ENCODE measurements around the gene SLC30A4.

The SLC30A4 gene, protein sequence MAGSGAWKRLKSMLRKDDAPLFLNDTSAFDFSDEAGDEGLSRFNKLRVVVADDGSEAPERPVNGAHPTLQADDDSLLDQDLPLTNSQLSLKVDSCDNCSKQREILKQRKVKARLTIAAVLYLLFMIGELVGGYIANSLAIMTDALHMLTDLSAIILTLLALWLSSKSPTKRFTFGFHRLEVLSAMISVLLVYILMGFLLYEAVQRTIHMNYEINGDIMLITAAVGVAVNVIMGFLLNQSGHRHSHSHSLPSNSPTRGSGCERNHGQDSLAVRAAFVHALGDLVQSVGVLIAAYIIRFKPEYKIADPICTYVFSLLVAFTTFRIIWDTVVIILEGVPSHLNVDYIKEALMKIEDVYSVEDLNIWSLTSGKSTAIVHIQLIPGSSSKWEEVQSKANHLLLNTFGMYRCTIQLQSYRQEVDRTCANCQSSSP

DNA sequence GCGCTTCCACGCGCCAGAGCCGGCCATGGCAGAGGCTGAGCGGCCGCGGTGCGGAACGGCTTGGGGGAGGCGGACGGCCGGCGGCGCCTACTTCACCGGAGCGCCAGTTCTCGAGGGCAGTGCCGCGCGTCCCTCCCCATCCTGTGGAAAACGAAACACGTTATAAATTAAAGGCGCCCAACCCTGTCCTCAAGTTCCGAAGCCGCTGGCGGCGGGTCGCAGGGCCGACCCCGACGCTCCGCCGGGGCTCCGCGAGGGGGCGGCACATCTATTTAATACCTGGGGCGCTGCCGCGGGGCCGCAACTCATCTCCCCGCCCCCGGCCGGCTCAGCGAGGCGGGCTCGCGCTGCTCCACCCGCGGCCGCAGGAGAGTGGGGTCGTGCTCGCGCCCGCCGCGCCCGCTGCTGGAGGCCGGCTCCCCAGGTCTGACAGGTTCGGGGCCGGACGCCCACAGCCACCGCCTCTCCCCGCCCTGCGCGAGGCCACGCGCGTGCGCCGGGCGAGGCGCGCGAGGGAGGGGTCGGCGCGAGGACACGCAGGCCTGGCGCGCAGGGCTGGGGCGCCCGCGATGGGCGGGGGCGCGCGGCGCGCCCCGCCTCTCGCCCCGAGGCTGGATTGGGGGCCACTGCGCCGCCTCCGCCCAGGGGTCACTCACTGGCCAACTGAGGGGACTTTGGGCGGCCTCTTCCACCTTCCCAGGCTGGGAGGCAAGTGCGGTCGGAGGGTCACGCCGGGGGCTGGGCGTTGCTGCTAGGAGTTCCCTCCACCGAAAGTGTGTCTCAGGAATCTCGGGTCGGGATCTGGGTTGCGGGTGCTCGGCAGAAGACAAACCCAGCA is at the start of gene SLC30A4:
Gene SLC30A4 (minus strand): TSS at position 428 of the 838 bp plus-strand sequence. CDS start 401 bp downstream, at position 27.
- peak; percentile 64 for DNase-seq (ENCODE audit: low read depth)

DNA sequence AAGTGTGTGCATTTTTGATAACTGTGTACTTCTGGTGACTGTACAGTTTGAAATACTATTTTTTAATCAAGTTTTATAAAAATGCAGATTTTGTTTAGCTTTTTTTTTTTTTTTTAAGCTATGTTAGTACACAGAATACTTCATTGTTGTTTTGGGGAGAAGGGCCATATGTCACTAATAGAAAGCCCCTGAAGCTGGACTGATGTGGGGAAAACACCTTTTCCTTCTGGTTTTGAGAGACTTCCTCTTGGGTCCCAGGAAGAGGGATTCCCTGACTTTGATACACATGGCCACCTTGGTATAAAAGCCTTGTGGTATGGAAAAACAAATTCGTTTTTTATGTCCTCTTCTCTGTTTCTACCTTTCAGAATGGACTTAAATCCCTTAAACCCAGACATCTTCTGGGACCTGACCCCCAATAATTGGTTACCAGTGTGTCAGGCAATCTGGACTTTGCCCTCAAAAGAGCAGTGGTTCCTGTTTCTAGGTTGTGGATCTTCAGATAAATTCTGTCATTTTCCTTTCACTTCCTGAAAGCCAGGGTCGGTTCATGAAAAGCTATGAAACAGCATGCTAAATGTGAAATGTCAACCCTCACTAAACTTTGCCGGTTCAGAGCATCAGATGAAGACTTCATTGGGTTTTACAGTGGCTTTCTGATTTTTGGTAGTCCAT is 33.5 kb upstream of the SLC30A4 start:
- DNase-seq (ENCODE audit: low read depth): no peak

DNA sequence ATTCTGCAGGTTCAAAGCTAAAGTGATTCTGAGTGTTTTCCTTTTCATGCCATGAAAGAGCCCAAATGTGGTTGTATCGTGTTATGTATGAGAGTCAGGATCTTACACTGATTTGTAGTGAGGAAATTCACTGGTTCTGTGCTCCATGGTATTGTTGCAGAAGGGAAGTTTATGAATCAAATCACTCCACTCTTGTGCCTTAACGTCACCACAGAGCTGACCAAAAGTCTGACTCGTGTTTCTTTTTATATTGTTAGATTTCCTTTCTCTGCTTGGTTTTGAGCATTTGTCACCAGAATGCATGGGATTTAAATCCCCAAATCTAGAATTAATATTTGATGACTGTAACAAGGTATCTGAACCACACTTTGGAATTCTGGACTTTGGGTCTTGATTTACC is 29.1 kb upstream of the SLC30A4 start:
- no peak for DNase-seq (ENCODE audit: low read depth)

DNA sequence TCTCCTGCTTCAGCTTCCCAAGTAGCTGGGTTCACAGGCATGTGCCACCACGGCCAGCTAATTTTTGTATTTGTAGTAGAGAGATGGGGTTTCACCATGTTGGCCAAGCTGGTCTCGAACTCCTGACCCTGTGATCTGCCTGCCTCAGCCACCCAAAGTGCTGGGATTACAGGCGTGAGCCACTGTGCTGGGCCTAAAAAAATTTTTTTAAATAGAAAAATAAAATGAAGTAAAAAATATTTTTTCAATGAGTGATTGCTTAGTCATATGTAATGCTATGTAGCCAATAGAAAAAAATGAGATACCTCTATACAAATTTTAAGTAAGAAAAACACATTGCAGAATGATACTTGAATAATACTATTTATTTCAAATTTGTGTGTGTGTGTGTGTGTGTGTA is 27.9 kb upstream of the SLC30A4 start:
- peak; percentile 86 for DNase-seq (ENCODE audit: low read depth)

DNA sequence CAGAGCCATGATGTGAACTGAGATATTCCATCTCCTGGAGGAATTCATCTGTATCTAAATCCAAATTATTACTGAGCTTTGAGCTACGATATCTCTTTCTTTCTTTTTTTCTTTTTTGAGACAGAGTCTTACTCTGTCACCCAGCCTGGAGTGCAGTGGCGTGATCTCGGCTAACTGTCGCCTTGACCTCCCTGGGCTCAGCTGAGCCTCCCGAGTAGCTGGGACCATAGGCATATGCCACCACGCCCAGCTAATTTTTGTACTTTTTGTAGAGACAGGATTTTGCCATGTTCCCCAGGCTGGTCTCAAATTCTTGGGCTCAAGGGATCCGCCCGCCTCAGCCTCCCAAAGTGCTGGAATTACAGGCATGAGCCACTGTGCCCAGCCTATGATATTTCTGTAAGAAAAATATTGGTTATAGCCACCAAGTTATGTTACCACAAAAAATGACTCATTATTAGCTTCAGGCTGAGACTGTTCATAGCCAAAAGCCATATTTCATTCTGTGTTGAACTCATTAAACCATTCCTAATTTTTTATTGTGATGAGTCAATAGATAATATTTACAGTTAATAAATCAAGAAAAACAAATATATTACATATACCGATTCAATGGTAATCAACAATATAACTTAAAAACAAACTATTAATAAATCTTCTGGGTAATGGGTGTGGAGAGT is 27.1 kb upstream of the SLC30A4 start:
- peak; percentile 81 for DNase-seq (ENCODE audit: low read depth)

DNA sequence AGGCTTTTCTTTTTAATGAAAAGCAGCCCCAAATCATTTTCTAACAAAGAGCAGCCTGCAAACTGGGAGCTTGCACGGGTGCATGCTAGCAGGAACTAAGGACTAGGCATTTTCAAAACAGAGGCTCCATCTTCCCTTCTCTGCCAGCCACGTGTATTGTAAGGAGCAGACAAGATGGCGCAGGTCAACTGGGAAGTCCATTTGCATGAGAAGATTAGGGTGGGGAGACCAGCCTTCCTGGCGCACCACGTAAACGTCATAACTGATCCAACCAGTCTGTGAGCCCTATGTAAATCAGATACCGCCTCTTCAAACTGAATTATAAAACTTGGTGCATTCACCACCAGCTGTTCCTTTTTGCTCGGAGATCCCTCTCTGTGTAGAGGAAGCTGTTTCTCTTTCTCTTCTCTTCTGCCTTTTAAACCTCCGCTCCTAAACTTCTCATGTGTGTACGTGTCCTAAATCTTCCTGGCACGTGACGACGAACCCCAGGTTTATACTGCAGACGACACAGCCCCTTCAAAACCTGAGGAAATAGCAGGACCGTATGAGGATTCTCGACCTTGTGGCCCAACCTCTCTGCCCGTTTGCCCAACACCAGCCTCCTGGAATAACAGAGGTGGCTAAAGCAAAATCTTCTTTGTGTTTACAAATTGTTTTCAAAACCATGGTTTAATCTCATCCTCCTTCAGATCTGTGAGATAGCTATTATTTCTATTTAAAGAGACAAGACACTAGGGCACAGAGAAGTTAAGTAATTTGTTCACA is 26.4 kb upstream of the SLC30A4 start:
- DNase-seq (ENCODE audit: low read depth): no peak

DNA sequence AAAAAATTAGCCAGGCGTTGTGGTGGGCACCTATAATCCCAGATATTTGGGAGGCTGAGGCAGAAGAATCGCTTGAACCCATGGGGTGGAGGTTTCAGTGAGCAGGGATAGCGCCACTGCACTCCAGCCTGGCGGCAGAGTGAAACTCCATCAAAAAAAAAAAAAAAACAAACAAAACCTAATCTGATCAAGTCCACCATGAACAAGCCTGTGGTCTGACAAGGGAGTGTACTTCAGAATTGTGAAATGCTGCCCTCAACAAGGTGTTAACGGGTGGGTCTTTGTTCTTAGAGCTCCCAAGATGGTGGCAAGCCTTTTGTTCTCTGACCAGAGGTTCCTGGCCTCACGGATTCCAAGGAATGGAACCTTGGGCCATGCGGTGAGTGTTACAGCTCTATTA is 24.2 kb upstream of the SLC30A4 start:
- no peak for DNase-seq (ENCODE audit: low read depth)

DNA sequence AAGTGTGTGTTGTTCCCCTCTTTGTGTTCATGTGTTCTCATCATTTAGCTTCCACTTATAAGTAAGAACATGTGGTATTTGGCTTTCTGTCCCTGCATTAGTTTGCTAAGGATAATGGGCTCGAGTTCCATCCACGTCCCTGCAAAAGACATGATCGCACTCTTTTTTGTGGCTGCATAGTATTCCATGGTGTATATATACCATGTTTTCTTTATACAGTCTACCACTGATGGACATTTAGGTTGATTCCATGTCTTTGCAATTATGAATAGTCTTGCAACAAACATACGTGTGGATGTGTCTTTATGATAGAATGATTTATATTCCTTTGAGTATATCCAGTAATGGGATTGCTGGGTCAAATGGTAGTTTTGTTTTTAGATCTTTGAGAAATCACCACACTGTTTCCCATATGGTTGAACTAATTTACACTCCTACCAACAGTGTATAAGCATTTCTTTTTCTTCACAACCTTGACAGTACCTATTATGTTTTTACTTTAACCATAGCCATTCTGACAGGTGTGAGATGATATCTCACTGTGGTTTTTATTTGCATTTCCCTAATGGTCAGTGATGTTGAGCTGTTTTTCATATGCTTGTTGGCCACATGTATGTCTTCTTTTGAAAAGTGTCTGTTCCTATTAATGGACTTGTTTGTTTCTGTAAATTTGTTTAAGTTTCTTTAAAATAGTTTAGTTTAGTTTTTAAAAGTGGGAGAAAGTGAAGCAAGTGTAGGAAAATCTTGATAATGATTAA is 21.9 kb upstream of the SLC30A4 start:
- DNase-seq (ENCODE audit: low read depth): no peak

DNA sequence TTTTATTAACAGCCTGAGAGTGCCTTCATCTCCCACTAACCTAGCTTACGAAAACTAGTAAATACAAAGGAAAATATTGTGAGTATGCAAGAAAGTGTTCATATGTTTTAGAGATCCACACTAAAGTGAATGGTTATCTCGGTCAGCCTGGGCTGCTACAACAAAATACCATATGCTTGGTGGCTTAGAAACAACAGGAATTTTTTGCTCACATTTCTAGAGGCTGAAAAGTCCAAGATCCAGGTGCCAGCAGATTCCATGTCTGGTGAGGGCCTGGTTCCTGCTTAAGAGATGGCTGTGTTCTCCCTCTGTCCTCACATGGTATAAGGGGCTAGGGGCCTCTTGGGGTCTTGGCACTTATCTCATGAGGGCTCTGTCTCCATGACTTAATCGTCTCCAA is 20.5 kb upstream of the SLC30A4 start:
- no peak for DNase-seq (ENCODE audit: low read depth)

DNA sequence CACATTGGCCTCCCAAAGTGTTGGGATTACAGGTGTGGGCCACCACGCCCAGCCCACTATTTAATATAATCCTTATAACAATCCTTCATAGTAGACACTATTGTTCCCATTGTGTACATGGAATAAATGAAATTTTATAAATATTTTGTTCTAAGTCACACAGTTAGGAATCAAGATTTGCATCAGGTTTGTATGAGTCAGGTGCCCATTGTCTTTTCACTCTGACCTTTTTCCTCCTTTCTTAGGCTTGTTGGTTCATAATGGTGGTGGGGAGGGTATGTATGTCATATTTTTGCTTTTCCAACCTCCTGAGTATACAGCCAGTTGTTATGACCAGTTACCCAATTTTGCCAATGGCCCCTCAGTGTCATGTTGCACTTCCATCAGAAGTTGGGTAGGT is 18.0 kb upstream of the SLC30A4 start:
- no peak for DNase-seq (ENCODE audit: low read depth)

DNA sequence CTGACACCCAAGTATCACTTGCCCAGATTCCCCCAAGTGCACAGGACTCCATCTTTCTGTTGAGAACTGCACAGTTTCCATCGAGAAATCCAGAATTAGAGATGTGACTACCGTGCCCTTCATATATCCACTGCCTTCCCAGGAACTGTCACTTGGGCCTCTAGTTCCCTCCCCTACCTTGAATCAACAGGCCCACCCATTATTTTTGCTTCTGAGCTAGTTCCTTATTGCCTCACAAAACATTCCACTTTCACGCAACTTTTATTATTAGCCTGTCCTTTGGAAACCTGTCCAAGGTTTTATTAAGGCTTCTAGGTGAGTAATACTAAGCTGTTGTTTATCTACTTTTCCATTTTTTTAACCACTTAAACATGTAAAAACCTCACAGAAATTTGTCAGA is 17.1 kb upstream of the SLC30A4 start:
- DNase-seq (ENCODE audit: low read depth): no peak

DNA sequence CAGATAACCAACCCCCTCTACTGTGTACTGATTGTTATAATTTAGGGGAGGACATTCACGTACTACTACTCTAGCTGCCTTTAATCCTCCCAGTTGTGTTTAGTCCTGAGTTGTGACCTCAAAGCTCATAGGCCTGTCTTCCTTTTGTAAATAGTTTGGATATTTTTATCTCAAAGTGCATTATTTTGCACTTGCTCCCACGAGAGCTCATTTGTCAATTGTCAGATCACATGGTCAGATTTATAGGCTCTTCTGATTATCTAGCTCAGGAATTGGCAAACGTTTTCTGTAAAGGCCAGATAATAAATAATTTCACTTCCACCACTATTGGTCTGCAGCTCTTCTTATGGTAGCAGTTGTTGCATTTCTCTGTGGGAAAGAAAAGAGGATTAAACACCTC is 14.4 kb upstream of the SLC30A4 start:
- no peak for DNase-seq (ENCODE audit: low read depth)

DNA sequence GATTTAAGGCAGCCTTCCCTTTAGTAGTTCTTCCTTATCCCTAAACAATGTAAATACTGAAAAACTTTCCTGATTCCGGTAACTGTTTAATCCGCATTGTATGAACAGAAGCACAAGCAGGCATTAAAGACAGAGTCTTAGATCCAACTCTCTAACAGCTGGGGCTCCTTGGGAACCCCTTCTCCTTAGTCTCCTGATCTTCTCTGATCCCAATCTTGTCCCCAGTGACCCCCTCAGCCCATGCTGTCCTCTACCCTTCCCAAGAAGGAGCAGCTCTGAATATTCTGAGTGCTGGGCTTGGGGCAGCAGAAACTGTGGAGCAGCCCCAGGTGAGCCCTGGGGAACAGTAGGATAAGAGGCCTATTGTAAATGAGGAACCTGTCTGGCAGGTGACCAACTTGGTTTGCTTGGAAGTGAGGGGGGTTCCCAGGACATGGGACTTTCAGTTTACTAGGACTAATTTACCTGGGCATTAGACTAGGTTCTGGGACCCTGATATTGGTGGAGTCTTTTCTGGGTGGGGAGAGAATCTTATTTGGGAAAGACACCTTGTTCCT is 13.0 kb upstream of the SLC30A4 start:
- DNase-seq (ENCODE audit: low read depth): no peak

DNA sequence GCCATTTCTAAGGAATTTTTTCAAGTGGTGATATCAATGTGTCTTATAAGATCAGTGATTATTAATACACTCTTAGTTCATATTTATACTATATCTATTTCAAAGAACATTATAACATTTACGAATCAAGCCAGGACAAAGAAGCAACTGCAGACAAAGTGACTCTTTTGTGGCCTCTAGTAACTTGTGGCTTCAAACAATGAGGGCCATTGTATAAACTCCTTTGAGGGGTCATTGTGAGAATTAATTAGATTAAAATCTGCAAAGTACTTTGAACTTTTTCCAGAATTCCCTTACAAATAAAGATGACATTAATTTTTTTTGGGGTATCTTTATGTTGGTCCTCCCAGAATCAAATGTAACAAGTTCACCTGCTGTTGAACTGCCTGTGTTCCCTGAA is 12.3 kb upstream of the SLC30A4 start:
- DNase-seq (ENCODE audit: low read depth): no peak

DNA sequence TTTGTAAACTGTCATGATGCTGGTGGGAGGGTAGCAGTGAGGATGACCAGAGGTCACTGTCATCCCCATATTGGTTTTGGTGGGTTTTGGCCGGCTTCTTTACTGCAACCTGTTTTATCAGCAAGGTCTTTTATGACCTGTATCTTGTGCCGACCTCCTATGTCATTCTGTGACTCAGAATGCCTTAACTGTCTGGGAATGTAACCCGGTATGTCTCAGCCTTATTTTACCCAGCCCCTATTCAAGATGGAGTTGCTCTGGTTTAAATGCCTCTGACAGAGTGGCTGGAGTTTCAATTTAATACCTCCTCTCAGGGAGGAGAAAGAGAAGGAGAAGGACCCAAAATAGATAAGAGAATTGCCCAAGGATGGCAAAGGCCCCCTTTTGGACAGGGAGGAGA is 10.3 kb upstream of the SLC30A4 start:
- DNase-seq (ENCODE audit: low read depth): peak; percentile 46

DNA sequence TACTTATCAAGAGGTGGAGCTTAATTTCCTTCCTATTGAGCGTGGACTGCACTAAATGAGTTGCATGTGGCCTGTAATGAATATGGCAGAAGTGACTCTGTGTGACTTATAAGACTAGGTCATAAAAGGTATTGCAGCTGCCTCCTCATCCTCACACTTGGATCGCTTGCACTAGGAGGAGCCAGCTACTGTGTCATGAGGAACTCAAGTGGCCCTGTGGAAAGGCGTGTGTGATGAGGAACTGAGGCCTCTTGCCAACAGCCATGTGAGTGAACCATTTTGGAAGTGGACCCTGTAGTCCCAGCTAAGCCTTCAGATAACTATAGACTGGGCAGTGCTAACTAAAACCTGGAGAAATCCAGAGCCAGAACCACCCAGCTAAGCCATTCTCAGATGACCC is 7.1 kb upstream of the SLC30A4 start:
- no peak for DNase-seq (ENCODE audit: low read depth)

DNA sequence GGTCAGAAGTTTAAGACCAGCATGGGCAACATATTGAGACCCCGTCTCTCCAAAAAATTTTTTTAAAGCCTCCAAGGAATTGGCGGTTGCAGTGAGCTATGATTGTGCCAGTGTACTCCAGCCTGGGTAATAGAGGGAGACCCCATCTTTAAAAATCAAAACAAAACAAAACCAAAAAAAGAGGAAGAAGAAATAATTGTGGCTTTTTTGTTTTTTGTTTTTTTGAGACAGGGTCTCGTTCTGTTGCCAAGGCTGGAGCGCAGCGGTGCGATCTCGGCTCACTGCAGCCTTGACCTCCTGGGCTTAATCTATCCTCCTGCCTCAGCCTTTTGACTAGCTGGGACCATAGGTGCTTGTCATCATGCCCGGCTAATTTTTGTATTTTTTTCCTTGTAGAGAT is 4.5 kb upstream of the SLC30A4 start:
- no peak for DNase-seq (ENCODE audit: low read depth)

DNA sequence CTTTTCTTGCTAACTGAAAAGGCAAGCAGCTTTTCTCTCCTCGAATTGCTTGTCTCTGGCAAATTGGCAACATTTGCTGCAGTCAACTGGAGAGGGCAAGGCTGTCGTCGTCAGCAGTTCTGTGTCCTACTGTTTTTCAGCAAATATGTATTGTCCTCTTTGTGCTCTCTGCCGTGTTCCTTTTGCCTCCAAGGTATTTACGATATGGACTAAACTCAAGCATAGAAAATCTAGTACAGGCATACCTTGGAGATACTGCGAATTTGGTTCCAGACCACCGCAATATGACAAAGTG is 558 bp upstream of the SLC30A4 start:
- no peak for DNase-seq (ENCODE audit: low read depth)

DNA sequence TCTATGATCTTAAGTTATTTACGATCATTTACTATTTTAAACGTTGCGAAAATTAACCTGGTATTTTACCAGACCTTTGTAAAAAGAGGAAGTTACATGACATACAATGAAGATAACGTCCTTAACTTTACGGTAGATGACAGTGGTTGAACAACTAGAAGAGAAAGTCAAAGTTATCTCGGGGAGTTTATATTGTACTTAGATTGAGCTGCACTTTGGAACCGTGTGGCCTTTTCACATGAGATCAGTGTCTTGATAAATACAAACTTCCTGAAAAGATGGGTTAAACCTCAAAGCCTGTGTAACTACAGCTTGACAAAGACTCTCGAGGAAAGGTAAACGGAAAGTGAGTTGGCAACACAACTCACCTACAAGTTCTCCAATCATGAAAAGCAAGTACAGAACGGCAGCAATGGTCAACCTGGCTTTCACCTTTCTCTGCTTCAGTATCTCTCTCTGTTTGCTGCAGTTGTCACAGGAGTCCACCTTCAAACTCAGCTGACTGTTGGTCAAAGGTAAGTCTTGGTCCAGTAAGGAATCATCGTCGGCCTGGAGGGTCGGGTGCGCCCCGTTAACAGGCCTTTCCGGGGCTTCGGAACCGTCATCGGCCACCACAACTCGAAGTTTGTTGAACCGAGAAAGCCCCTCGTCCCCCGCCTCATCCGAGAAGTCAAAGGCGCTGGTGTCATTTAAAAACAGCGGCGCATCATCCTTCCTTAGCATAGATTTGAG is 793 bp downstream of the SLC30A4 start:
- peak; percentile 8 for DNase-seq (ENCODE audit: low read depth)

DNA sequence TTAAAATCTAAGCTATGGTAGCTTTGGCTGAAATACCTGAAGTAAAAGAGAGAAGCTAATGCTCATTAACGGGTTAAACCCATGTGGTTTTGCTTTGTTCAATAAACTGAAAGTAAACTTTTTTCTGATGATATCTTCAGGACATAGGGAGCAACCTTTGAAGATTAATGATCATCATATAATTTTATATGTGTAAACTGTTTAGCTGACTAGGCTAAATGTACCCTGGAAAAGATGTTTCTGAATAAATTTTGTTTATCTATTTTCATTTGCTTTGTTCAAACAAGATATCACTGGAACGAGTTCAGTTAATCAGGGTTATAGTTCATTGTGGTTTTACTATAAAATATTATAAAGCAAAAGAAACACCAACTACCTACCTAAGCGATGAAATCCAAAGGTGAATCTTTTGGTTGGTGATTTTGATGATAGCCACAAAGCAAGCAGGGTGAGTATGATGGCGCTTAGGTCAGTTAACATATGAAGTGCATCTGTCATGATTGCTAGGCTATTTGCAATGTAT is 11.7 kb downstream of the SLC30A4 start:
- no peak for DNase-seq (ENCODE audit: low read depth)

Measured in ELR (cell line).